ENCODE data around the gene RPL26.
"Not testable (repeated sequence)": the region's sequence is repeated elsewhere in the genome, so short reads cannot be mapped to it uniquely, and the experiment has no call there.

RPL26 gene

DNA sequence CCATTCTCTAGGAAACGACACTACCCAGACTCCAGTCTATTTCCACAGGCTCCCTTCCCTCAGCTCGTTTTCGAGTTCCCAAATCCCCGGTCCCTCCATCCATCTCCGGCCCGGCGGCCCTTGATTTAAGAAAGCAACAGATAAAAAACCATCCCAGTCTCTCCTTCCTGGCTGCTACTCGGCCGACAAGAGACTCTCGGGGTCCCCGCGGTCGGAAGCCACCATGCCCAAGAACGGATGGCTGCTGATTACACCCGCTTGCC, 182 bp downstream of the RPL26 start:
- H3K36me3 ChIP-seq (ENCODE audit: control insufficient read depth, low read length): peaks cover 50% of the 10 kb centered on the region
- H3K9me3 ChIP-seq (ENCODE audit: control insufficient read depth, insufficient read depth, low read length): no peaks in the 10 kb centered on the region
- H4K20me1 ChIP-seq (ENCODE audit: control insufficient read depth, insufficient read depth, low read depth, low read length): peaks cover 28% of the 10 kb centered on the region; the same call in 1 of the 2 replicates
- TF ChIP-seq EZH2phosphoT487 (IDR thresholded peaks at IDR 0.05; ENCODE audit: borderline replicate concordance, low read length): no peak
- TF ChIP-seq, protein P1, sequence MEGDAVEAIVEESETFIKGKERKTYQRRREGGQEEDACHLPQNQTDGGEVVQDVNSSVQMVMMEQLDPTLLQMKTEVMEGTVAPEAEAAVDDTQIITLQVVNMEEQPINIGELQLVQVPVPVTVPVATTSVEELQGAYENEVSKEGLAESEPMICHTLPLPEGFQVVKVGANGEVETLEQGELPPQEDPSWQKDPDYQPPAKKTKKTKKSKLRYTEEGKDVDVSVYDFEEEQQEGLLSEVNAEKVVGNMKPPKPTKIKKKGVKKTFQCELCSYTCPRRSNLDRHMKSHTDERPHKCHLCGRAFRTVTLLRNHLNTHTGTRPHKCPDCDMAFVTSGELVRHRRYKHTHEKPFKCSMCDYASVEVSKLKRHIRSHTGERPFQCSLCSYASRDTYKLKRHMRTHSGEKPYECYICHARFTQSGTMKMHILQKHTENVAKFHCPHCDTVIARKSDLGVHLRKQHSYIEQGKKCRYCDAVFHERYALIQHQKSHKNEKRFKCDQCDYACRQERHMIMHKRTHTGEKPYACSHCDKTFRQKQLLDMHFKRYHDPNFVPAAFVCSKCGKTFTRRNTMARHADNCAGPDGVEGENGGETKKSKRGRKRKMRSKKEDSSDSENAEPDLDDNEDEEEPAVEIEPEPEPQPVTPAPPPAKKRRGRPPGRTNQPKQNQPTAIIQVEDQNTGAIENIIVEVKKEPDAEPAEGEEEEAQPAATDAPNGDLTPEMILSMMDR (IDR thresholded peaks at IDR 0.05; ENCODE audit: low read depth, low read length, poor library complexity, severe bottlenecking): no peak
- H3K79me2 ChIP-seq (ENCODE audit: control insufficient read depth, low read length): peaks cover 64% of the 10 kb centered on the region
- H3K4me3 ChIP-seq (ENCODE audit: low read length): peak overlapping the region; percentile 78
- peak overlapping the region; percentile 75 for H3K4me2 ChIP-seq (ENCODE audit: low read length)
- H3F3A ChIP-seq (ENCODE audit: control insufficient read depth, insufficient read depth): peaks cover 48% of the 10 kb centered on the region
- H3K4me1 ChIP-seq (ENCODE audit: control insufficient read depth, low read length): peaks cover 51% of the 10 kb centered on the region
- peak overlapping the region; percentile 65 for H3K27ac ChIP-seq (ENCODE audit: low read depth, low read length)
- no peaks in the 10 kb centered on the region for H3K27me3 ChIP-seq (ENCODE audit: control insufficient read depth, low read length)
- H3K9me2 ChIP-seq (replicated peaks; ENCODE audit: control insufficient read depth, low read length): no peaks in the 10 kb centered on the region

DNA sequence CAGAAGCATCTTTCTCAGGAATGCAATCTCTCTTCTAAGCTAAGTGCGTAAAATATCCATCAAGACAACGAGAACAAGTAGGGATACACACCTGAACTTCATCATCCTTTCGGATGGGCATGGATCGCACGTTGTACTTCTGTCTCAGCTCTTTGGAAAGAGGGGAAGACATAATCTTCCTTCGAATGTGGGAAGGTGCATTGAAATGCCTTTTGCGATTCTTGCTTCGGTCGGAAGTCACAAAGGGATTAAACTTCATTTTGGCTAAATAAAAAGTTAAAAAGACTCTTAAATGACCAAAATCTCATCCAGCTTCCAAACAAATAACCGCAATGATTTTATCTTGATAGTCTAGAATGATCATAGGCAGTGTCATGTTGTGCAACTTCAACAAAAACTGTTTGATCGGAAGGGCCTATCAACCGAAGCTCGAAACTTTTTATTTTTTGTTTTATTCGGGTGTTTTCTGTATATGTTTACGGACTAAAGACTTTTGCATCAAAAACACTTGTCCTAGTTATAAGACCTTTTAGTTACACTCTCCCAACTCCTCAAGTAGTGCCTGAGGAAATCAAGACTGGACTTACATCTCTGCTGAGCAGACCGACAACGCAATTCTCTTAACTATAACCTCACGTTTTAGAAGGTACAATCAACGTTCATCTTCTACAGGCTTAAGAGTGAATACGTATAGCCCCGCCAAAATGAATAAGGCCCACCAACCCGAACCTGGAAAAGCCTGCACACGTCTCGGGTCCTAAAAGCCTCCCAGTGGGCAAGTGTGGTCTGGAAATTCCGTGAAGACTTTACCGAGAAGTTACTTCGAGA, 727 bp downstream of the RPL26 start:
- Histone ChIP-seq H3K79me2 (ENCODE audit: control insufficient read depth, low read length) (peaks cover 64% of the 10 kb centered on the region), H3K4me2 (ENCODE audit: low read length) (peak overlapping the region; percentile 75), H4K20me1 (ENCODE audit: control insufficient read depth, insufficient read depth, low read depth, low read length) (peaks cover 28% of the 10 kb centered on the region; the same call in 1 of the 2 replicates), H3K9me3 (ENCODE audit: control insufficient read depth, insufficient read depth, low read length) (no peaks in the 10 kb centered on the region), H3K36me3 (ENCODE audit: control insufficient read depth, low read length) (peaks cover 56% of the 10 kb centered on the region), H3K4me1 (ENCODE audit: control insufficient read depth, low read length) (peaks cover 56% of the 10 kb centered on the region), H3K27me3 (ENCODE audit: control insufficient read depth, low read length) (no peaks in the 10 kb centered on the region), H3K27ac (ENCODE audit: low read depth, low read length) (peak overlapping the region; percentile 65), H3K4me3 (ENCODE audit: low read length) (peak overlapping the region; percentile 78), H3F3A (ENCODE audit: control insufficient read depth, insufficient read depth) (peaks cover 54% of the 10 kb centered on the region), H3K9me2 (replicated peaks; ENCODE audit: control insufficient read depth, low read length) (no peaks in the 10 kb centered on the region)
- TF ChIP-seq, protein P1 (IDR thresholded peaks at IDR 0.05; ENCODE audit: low read depth, low read length, poor library complexity, severe bottlenecking): no peak
- TF ChIP-seq EZH2phosphoT487 (IDR thresholded peaks at IDR 0.05; ENCODE audit: borderline replicate concordance, low read length): no peak

DNA sequence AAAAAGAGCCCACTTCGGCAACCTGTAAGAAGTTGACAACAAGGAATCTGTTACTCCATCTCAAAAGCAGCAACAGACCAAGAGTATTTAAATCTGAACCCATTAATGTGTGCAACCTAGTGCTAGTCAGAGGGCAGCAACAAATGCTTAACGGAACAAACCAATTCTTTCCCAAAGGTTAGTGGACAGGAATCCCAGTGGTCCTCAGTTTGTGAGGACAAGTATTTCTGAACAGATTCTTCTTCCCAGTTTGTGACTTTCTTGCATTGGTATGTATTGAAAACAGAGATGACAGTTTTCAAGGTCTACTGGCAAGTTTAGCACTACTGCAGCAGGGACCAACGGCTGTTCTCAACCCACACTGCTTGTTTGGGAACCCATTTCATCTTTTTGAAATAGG, 2.9 kb downstream of the RPL26 start:
- H3K9me3 ChIP-seq (ENCODE audit: control insufficient read depth, insufficient read depth, low read length): no peaks in the 10 kb centered on the region
- peak overlapping the region; percentile 75 for H3K4me2 ChIP-seq (ENCODE audit: low read length)
- H3K4me1 ChIP-seq (ENCODE audit: control insufficient read depth, low read length): peaks cover 66% of the 10 kb centered on the region
- H4K20me1 ChIP-seq (ENCODE audit: control insufficient read depth, insufficient read depth, low read depth, low read length): peaks cover 28% of the 10 kb centered on the region; the same call in 1 of the 2 replicates
- peaks cover 78% of the 10 kb centered on the region for H3K36me3 ChIP-seq (ENCODE audit: control insufficient read depth, low read length)
- H3K79me2 ChIP-seq (ENCODE audit: control insufficient read depth, low read length): peaks cover 63% of the 10 kb centered on the region
- H3K27me3 ChIP-seq (ENCODE audit: control insufficient read depth, low read length): no peaks in the 10 kb centered on the region
- H3K4me3 ChIP-seq (ENCODE audit: low read length): peak overlapping the region; percentile 78
- no peak overlapping the region; the same call in 1 of the 2 replicates for H3K27ac ChIP-seq (ENCODE audit: low read depth, low read length)
- TF ChIP-seq, protein P1 (IDR thresholded peaks at IDR 0.05; ENCODE audit: low read depth, low read length, poor library complexity, severe bottlenecking): no peak
- TF ChIP-seq EZH2phosphoT487 (IDR thresholded peaks at IDR 0.05; ENCODE audit: borderline replicate concordance, low read length): no peak
- peaks cover 67% of the 10 kb centered on the region for H3F3A ChIP-seq (ENCODE audit: control insufficient read depth, insufficient read depth)
- H3K9me2 ChIP-seq (replicated peaks; ENCODE audit: control insufficient read depth, low read length): no peaks in the 10 kb centered on the region

DNA sequence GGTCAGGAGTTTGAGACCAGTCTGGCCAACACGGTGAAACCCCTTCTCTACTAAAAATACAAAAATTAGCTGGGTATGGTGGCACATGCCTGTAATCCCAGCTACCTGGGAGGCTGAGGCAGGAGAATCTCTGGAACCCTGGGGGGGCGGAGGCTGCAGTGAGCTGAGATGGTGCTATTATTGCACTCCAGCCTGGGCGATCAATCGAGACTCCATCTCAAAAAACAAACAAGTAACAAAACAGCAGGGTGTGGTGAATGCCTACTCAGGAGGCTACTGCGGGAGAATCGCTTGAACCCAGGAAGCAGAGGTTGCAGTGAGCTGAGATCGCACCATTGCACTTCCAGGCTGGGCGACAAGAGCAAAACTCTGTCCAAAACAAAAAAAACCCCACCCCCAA, 4.9 kb downstream of the RPL26 start:
- peaks cover 57% of the 10 kb centered on the region for H3K4me1 ChIP-seq (ENCODE audit: control insufficient read depth, low read length)
- peaks cover 28% of the 10 kb centered on the region; the same call in 1 of the 2 replicates for H4K20me1 ChIP-seq (ENCODE audit: control insufficient read depth, insufficient read depth, low read depth, low read length)

More for the DNA sequence above, 4.9 kb downstream of the RPL26 start:
- not testable (repeated sequence) for H3K27ac ChIP-seq (ENCODE audit: low read depth, low read length); H3K9me2 ChIP-seq (replicated peaks; ENCODE audit: control insufficient read depth, low read length); H3K9me3 ChIP-seq (ENCODE audit: control insufficient read depth, insufficient read depth, low read length); H3K4me3 ChIP-seq (ENCODE audit: low read length); H3K27me3 ChIP-seq (ENCODE audit: control insufficient read depth, low read length)
- H3K36me3 ChIP-seq (ENCODE audit: control insufficient read depth, low read length): peaks cover 78% of the 10 kb centered on the region
- peak overlapping the region; percentile 75 for H3K4me2 ChIP-seq (ENCODE audit: low read length)
- H3F3A ChIP-seq (ENCODE audit: control insufficient read depth, insufficient read depth): peaks cover 67% of the 10 kb centered on the region
- H3K79me2 ChIP-seq (ENCODE audit: control insufficient read depth, low read length): peaks cover 47% of the 10 kb centered on the region
